GM23338 (cell line): Measurements from ENCODE around the gene VLDLR. TPM values are rescaled to one million over a fixed set of nuclear protein-coding genes. Genes with fewer than 3 reads are reported as not detected.

ENCODE experiments used
- ATAC-seq: fragments of 200-7000 bp; cut with Tn5 transposase; 3 replicates; pipeline ENCODE4 v1.9.1; 2020
- DNase-seq: peaks from one replicate; pipeline ENCODE4 v3.0.0-alpha.2; 2015; ENCODE audit warnings: low spot score
- H2AFZ ChIP-seq: fragments of 200-600 bp; sonication (generic); 2 replicates; pipeline ENCODE4 v1.8.0; 2016; ENCODE audit warnings: antibody characterized with exemption, mild to moderate bottlenecking, moderate library complexity
- H3F3A ChIP-seq: fragments of 200-600 bp; sonication (generic); replicated peaks from 2 replicates; pipeline ENCODE4 v1.8.0; 2017; ENCODE audit warnings: antibody characterized with exemption, mixed run types, low read depth
- H3K27ac ChIP-seq: fragments of 200-600 bp; sonication (generic); 2 replicates; pipeline ENCODE4 v1.6.1; 2016; ENCODE audit warnings: low read depth
- H3K27me3 ChIP-seq: fragments of 200-600 bp; sonication (generic); 2 replicates; pipeline ENCODE4 v1.8.0; 2016; ENCODE audit warnings: mild to moderate bottlenecking, mixed run types, moderate library complexity; ENCODE audit not compliant: insufficient read depth
- H3K36me3 ChIP-seq: fragments of 200-600 bp; sonication (generic); 2 replicates; pipeline ENCODE4 v1.8.0; 2016; ENCODE audit warnings: mild to moderate bottlenecking; ENCODE audit not compliant: insufficient read depth
- H3K4me1 ChIP-seq: fragments of 200-600 bp; sonication (generic); 2 replicates; pipeline ENCODE4 v1.8.0; 2016; ENCODE audit warnings: mild to moderate bottlenecking, moderate library complexity; ENCODE audit not compliant: insufficient read depth
- H3K4me2 ChIP-seq: fragments of 200-600 bp; sonication (generic); 2 replicates; pipeline ENCODE4 v1.7.1; 2017; ENCODE audit warnings: mixed run types
- H3K4me3 ChIP-seq: fragments of 200-600 bp; sonication (generic); 2 replicates; pipeline ENCODE4 v1.6.1; 2016; ENCODE audit warnings: mixed run types
- H3K79me2 ChIP-seq: fragments of 200-600 bp; sonication (generic); replicated peaks from 2 replicates; pipeline ENCODE4 v1.8.0; 2017; ENCODE audit warnings: mild to moderate bottlenecking; ENCODE audit not compliant: insufficient read depth
- H3K9me2 ChIP-seq: fragments of 200-600 bp; sonication (generic); 2 replicates; pipeline ENCODE4 v1.8.0; 2017; ENCODE audit not compliant: insufficient read depth
- H4K20me1 ChIP-seq: fragments of 200-600 bp; sonication (generic); replicated peaks from 2 replicates; pipeline ENCODE4 v1.8.0; 2017; ENCODE audit warnings: mild to moderate bottlenecking; ENCODE audit not compliant: insufficient read depth
- H3K27ac Mint-ChIP-seq: 2 replicates; pipeline ENCODE4 v1.8.0; 2020; ENCODE audit warnings: inconsistent platforms, mild to moderate bottlenecking, moderate library complexity, mixed read lengths
- H3K27me3 Mint-ChIP-seq: 3 replicates; pipeline ENCODE4 v1.8.0; 2022; ENCODE audit warnings: low read depth, mild to moderate bottlenecking, moderate library complexity, mixed read lengths, inconsistent platforms; ENCODE audit not compliant: insufficient read depth, poor library complexity
- H3K36me3 Mint-ChIP-seq: 3 replicates; pipeline ENCODE4 v1.8.0; 2021; ENCODE audit warnings: low read depth, mild to moderate bottlenecking, inconsistent platforms, moderate library complexity, mixed read lengths
- H3K4me1 Mint-ChIP-seq: 3 replicates; pipeline ENCODE4 v1.8.0; 2020; ENCODE audit warnings: mild to moderate bottlenecking, inconsistent platforms, mixed read lengths
- H3K4me3 Mint-ChIP-seq: 3 replicates; pipeline ENCODE4 v1.8.0; 2021; ENCODE audit warnings: moderate library complexity, mild to moderate bottlenecking, inconsistent platforms, mixed read lengths
- H3K9me3 Mint-ChIP-seq: 3 replicates; pipeline ENCODE4 v1.8.0; 2020; ENCODE audit warnings: moderate library complexity, mild to moderate bottlenecking, inconsistent platforms, mixed read lengths
- CREB1 ChIP-seq: fragments of 250-450 bp; sonication (Bioruptor Pico); IDR thresholded peaks from 2 replicates; pipeline ENCODE4 v1.5.0; 2020; ENCODE audit warnings: low read depth, mild to moderate bottlenecking, moderate library complexity
- ETS1 ChIP-seq: IDR thresholded peaks from 2 replicates; pipeline ENCODE4 v1.6.1; 2016; ENCODE audit warnings: antibody characterized with exemption
- EZH2phosphoT487 ChIP-seq: fragments of 200-600 bp; sonication (generic); IDR thresholded peaks from one replicate; pipeline ENCODE4 v1.8.1; 2018; ENCODE audit warnings: antibody characterized with exemption; ENCODE audit not compliant: unreplicated experiment
- NANOG ChIP-seq: IDR thresholded peaks from 2 replicates; pipeline ENCODE4 v1.6.1; 2016; ENCODE audit warnings: antibody characterized with exemption, borderline replicate concordance
- POLR2AphosphoS5 ChIP-seq: IDR thresholded peaks from 2 replicates; pipeline ENCODE4 v1.6.1; 2016; ENCODE audit warnings: antibody characterized with exemption, low read depth
- REST ChIP-seq: IDR thresholded peaks from one replicate; pipeline ENCODE4 v1.6.1; 2018; ENCODE audit warnings: antibody characterized with exemption; ENCODE audit not compliant: unreplicated experiment
- STAT1 ChIP-seq: IDR thresholded peaks from one replicate; pipeline ENCODE4 v1.6.1; 2016; ENCODE audit warnings: antibody characterized with exemption; ENCODE audit not compliant: unreplicated experiment
- ZNF331 ChIP-seq: fragments of 250-450 bp; sonication (Bioruptor Pico); IDR thresholded peaks from 2 replicates; pipeline ENCODE4 v1.5.0; 2020; ENCODE audit warnings: low read depth, mild to moderate bottlenecking, moderate library complexity
- polyA plus RNA-seq: library from polyadenylated mRNA; unstranded; fragments of >200 nt; fragmentation: Nextera tagmentation; extraction: Ambion mirVana; gene quantifications from 2 replicates; pipeline ENCODE4 v1.2.1, GENCODE V29; 2016
- total RNA-seq: library from RNA; depleted of rRNA; stranded (reverse); fragments of >200 nt; shearing (Covaris generic); gene quantifications from 2 replicates; pipeline ENCODE4 v1.2.3, GENCODE V29; 2014
- TF ChIP-seq, protein P1 (sequence below): fragments of 250-450 bp; sonication (Bioruptor Pico); IDR thresholded peaks from 2 replicates; pipeline ENCODE4 v1.5.0; 2020; ENCODE audit warnings: mild to moderate bottlenecking, moderate library complexity

VLDLR gene
- total and polyA plus RNA-seq, 2 experiments from 2014 or later: 14.9 to 49.8 TPM

GRCh38 chr9:2605246-2605645 is 16.3 kb upstream of the VLDLR start:
- no peaks in the 10 kb centered on the region for H3F3A ChIP-seq
- H2AFZ ChIP-seq: no peak overlapping the region
- no peaks in the 10 kb centered on the region for H4K20me1 ChIP-seq
- Mint-ChIP-seq H3K4me3 (no peak overlapping the region), H3K4me1 (peaks cover 2% of the 10 kb centered on the region; the same call in 2 of the 3 replicates), H3K27me3 (no peaks in the 10 kb centered on the region), H3K27ac (no peak overlapping the region), H3K9me3 (no peaks in the 10 kb centered on the region), H3K36me3 (peaks cover 16% of the 10 kb centered on the region)
- no peaks in the 10 kb centered on the region for H3K36me3 ChIP-seq
- no peaks in the 10 kb centered on the region for H3K27me3 ChIP-seq
- H3K4me1 ChIP-seq: no peaks in the 10 kb centered on the region
- H3K27ac ChIP-seq: no peak overlapping the region
- no peak for ATAC-seq
- TF ChIP-seq, protein P1, sequence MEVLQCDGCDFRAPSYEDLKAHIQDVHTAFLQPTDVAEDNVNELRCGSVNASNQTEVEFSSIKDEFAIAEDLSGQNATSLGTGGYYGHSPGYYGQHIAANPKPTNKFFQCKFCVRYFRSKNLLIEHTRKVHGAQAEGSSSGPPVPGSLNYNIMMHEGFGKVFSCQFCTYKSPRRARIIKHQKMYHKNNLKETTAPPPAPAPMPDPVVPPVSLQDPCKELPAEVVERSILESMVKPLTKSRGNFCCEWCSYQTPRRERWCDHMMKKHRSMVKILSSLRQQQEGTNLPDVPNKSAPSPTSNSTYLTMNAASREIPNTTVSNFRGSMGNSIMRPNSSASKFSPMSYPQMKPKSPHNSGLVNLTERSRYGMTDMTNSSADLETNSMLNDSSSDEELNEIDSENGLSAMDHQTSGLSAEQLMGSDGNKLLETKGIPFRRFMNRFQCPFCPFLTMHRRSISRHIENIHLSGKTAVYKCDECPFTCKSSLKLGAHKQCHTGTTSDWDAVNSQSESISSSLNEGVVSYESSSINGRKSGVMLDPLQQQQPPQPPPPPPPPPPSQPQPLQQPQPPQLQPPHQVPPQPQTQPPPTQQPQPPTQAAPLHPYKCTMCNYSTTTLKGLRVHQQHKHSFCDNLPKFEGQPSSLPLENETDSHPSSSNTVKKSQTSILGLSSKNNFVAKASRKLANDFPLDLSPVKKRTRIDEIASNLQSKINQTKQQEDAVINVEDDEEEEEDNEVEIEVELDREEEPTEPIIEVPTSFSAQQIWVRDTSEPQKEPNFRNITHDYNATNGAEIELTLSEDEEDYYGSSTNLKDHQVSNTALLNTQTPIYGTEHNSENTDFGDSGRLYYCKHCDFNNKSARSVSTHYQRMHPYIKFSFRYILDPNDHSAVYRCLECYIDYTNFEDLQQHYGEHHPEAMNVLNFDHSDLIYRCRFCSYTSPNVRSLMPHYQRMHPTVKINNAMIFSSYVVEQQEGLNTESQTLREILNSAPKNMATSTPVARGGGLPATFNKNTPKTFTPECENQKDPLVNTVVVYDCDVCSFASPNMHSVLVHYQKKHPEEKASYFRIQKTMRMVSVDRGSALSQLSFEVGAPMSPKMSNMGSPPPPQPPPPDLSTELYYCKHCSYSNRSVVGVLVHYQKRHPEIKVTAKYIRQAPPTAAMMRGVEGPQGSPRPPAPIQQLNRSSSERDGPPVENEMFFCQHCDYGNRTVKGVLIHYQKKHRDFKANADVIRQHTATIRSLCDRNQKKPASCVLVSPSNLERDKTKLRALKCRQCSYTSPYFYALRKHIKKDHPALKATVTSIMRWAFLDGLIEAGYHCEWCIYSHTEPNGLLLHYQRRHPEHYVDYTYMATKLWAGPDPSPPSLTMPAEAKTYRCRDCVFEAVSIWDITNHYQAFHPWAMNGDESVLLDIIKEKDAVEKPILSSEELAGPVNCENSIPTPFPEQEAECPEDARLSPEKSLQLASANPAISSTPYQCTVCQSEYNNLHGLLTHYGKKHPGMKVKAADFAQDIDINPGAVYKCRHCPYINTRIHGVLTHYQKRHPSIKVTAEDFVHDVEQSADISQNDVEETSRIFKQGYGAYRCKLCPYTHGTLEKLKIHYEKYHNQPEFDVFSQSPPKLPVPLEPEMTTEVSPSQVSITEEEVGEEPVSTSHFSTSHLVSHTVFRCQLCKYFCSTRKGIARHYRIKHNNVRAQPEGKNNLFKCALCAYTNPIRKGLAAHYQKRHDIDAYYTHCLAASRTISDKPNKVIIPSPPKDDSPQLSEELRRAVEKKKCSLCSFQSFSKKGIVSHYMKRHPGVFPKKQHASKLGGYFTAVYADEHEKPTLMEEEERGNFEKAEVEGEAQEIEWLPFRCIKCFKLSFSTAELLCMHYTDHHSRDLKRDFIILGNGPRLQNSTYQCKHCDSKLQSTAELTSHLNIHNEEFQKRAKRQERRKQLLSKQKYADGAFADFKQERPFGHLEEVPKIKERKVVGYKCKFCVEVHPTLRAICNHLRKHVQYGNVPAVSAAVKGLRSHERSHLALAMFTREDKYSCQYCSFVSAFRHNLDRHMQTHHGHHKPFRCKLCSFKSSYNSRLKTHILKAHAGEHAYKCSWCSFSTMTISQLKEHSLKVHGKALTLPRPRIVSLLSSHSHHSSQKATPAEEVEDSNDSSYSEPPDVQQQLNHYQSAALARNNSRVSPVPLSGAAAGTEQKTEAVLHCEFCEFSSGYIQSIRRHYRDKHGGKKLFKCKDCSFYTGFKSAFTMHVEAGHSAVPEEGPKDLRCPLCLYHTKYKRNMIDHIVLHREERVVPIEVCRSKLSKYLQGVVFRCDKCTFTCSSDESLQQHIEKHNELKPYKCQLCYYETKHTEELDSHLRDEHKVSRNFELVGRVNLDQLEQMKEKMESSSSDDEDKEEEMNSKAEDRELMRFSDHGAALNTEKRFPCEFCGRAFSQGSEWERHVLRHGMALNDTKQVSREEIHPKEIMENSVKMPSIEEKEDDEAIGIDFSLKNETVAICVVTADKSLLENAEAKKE: no peak
- TF ChIP-seq NANOG (no peak), ZNF331 (CRISPR knock-in tag) (no peak), CREB1 (CRISPR knock-in tag) (no peak), POLR2AphosphoS5 (no peak), REST (no peak), ETS1 (no peak), STAT1 (no peak), EZH2phosphoT487 (no peak)
- peaks cover 10% of the 10 kb centered on the region for H3K79me2 ChIP-seq
- peaks cover 13% of the 10 kb centered on the region; the same call in 1 of the 2 replicates for H3K9me2 ChIP-seq
- H3K4me3 ChIP-seq: no peak overlapping the region
- no peak overlapping the region for H3K4me2 ChIP-seq
- no peak for DNase-seq
